ENCODE results near the gene PLA2G2C.

GRCh38 chr1:20150969-20151368 is 35.3 kb downstream of the PLA2G2C start:
- TF ChIP-seq CTCF (IDR thresholded peaks at IDR 0.05): no peak
- no peak for TF ChIP-seq POLR2AphosphoS5 (IDR thresholded peaks at IDR 0.05)
